GM18951 (cell line): ENCODE measurements around the gene TNS1.
"Not testable (repeated sequence)": the region's sequence is repeated elsewhere in the genome, so short reads cannot be mapped to it uniquely, and the experiment has no call there.

Experiments used
- POLR2A ChIP-seq: IDR thresholded peaks from 4 replicates; pipeline ENCODE4 v1.6.1; 2011; ENCODE audit warnings: mild to moderate bottlenecking; ENCODE audit not compliant: insufficient read length, insufficient read depth; ENCODE audit errors: extremely low read depth
- in situ Hi-C: fragments of 300-500 bp; cut with MboI; formaldehyde crosslinking; loops from one replicate; pipeline ENCODE4 v1.12.0; 2022; ENCODE audit warnings: low sequenced_read_pairs, mixed read lengths, inconsistent platforms; ENCODE audit not compliant: unreplicated experiment

The TNS1 gene

DNA sequence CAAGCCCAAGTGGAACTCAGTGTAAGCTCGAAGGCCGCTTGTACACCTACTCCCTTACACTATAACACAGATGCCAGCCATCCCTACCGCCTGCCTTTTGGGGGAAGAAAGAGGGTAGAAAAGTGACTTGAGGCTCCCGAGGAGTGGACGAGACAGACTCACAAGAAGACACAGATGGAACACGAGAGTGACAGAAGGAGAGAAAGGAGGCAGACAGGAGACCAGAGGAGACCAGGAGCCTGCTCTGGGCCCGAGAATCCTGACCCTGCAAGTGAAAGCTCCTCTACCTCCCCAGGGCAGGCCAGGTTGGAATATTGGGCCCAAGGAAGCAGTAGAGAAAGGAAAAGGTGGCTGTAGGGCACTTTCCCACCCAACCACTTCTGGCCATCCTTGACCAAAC, 23.4 kb upstream of the TNS1 start:
- in situ Hi-C loops = no loop called here

DNA sequence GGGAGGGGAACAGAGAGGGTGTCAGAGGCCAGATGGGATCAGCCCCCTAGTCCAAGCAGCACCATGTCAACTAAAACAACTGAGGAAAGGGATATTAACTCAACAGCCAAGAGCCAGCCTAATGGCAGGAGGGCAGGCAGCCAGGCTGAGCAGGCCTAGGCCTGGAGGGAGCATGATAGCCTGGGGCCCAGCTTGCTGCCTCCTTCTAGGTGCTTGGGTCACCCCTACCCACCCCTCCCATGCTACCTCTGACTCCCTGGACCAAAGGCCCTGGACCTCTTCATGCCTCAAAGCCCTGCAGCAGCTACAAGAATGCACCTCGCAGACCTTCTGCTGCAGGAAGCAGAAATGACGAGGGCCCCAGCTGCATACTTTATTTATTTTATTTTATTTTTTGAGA, 22.1 kb upstream of the TNS1 start:
- TF ChIP-seq POLR2A = no peak
- in situ Hi-C loops = no loop called here

More for the DNA sequence above, 23.4 kb upstream of the TNS1 start:
- no peak for TF ChIP-seq POLR2A

DNA sequence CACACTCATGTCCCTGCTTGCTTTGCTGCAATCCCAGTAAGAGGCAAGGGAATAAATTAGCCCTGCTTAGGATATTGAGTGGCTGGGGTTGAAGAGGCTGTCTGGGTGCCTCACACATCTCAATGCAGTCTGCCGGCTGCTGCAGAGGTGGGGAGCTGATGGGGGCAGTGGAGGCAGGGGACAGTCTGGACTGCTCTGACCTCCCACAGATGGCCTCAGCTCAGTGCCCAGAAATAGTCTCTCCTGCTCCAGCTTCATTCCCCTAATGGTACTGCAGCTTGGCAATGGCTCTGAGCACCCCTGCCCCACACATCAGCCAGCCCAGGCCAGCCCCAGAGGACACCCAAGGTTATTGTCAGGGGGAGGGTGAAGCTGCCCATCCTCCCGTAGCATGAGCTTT, 21.5 kb upstream of the TNS1 start:
- TF ChIP-seq POLR2A = no peak
- in situ Hi-C loops = no loop called here

DNA sequence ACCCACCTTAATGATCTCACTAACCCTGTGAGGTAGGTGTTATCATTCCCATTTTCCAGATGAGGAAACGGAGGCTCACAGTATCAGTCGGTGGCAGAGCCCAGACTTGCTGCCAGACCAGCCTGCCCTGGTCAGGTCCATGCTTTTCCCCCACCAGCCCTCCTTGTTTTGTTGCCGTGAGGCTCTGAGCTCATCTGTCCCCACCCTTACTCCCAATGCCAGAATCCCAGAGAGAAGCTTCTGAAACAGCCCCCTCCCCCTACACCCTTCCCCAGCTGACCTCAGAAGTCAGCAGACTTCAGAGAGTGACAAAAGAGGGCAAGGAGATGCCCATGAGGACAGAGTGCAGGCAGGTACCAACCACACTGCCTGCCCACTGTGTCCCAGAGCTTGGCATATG, 20.8 kb upstream of the TNS1 start:
- no peak for TF ChIP-seq POLR2A
- in situ Hi-C loops = no loop called here

DNA sequence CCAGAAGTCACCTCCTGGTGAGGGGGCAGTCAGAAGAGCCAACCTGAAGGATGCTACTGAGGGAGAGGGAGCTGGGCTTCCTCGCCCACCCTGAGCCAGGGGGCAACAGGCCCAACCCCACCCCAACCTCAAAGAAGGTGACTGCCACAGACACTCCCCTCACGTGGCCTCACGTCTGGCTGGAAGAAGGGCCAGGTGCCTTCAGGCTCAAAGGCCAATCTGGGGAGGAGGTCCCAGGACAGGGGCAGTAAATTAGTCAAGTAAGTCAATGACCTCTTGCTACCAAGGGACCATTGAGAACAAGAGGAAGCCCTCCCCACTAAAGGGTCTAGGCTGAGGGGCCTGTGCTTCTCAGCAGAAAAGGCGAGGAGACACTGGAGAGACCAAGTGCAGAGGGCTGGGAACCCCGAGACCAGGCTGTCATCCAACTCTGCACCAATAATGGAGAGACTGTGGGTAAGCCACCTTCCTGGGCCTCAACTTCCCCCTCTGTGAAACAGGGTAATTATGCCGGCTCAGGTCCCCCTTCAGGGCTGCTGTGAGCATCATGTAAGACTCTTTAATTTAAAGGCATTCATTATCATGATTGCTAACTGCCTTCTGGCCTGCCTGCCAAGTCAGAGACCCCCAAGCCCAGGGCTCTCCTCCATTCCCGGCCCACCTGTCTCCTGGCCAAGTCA, 20.2 kb upstream of the TNS1 start:
- no peak for TF ChIP-seq POLR2A
- in situ Hi-C loops = no loop called here

DNA sequence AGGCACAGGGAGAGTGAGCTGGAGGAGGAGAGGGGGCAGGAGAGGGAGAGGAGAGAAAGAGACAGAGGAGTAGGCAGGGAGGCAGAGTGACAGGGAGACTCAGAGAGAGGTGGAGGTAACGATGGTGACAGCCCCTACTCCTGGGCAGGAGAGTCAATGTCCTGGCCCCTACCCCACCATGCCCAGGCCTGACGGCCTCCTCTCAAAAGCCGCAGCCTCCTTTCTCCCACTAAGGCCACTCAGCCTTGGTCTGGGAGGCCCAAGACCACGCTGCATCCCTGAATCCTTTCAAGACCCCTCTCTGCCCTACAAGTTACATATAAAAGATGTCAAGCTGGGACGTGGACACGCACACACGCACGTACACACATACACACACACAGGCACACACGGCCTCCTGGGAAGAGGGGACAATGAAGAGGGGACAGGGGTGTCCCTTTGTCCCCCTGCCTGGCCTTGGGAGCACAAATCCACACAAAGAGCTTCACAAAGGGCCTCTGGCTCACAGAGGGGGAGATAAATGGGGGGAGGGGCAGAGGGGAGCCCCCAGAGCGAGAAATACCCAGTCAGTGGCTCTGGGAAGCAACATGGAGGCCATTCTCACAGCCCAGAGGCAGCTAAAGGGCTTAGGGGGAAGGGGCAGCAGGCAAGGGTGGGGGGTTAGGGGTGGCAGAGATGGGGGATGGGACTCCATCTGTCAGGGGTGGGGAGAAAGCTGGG, 19.5 kb upstream of the TNS1 start:
- in situ Hi-C loops = no loop called here
- TF ChIP-seq POLR2A = no peak

DNA sequence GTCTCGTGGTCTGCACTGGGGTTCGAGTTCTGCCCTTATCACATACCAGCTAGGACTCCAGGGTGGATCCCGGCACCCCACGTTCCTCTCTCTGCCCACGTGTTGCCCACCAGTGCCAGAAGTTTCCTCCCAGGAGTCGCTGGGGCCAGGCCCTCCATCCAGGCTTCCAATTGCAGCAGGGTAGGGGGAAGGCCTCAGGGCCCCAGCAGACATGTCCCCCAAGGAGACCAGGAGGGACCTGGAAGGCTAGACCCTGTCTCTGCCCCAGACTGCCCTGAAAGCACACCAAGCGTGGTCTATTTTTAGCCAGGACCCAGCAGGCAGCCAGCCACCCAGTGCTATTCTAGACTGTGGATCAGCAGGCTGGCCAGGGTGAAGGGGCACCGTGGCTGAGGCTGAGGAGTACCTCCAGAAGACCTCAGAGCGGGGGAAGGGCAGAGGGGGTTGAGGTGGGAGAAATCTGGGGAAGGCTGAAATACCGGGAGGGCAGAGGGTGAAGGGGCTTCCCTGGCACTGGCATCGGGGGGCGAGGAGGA, 18.8 kb upstream of the TNS1 start:
- in situ Hi-C loops = no loop called here
- no peak for TF ChIP-seq POLR2A

DNA sequence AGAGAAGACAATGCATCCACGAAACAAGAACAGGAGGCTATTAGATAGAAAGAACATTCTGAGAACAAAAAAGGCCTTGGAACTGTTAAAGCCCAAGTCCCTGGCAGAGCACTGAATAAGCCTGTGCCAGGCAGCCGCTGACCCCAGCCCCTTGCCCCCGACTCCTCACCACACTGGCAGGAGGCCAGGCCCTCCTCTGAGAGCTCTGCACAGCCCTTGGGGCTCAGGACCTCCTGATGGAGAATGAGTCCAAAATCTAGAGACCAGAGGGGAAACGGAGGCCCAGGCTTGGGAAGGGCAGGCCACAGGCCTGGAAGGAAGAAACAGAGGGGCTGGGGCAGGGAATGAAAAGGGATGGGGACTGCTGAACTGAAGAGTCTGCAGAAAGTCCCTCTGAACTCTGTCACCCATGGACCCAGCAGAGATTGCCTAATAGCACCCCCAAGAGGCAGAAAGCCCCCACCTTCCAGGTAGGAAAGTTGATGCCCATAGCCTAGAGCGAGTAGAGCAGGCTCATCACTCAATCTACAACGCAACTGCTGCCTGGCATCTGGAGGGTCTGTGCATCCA, 18.3 kb upstream of the TNS1 start:
- in situ Hi-C loops = no loop called here
- no peak for TF ChIP-seq POLR2A

DNA sequence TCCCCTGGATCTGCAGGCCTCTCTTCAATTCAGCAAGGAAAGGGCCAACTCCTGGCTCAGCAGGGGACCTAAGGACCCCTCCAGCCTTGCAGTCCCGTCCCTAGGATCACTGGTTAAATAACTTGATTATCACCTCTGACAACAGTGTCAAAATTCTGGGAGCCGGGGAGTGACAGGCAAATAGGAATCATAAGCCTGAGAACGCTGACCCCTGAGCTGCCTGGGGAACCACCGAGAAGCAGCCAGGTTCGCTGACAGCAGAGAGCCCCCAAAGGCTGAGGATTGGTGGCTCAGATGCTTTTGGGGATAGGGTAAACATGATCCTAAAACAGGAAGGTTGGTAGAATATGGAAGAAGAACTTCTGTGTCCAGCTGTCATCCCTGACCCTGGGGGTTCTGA, 17.5 kb upstream of the TNS1 start:
- TF ChIP-seq POLR2A = no peak
- in situ Hi-C loops = no loop called here

DNA sequence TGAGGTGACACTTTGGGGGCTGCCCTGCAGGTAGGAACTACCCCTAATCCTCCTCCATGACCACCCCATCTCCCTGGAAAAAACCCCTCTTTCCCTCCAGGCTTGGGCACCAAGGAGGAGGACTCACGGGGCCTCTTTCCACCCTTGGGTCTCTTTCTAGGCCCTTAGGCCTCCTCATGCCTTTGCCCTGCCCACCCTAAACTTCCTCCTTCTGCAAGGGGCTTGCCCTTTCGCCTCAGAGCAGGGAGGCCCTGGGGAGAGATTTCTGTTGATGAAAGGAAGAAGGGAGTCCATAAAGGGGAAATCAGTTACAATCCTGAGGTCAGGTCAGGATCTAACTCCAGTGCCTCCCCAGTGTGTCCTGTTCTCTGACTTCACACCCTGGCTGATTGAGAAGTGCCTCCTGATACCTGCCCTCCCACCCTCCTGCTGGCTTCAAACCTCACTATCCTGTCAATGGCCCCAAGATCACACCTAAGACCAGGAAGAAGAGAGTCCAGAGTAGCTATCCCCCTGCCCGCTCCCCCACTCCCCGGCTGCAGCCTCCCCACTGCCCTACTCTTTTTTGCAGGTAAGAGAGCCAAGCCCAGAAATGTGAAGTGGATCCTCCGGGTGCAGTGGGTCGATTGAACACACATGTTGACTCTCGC, 16.7 kb upstream of the TNS1 start:
- in situ Hi-C loops = no loop called here
- TF ChIP-seq POLR2A = no peak

DNA sequence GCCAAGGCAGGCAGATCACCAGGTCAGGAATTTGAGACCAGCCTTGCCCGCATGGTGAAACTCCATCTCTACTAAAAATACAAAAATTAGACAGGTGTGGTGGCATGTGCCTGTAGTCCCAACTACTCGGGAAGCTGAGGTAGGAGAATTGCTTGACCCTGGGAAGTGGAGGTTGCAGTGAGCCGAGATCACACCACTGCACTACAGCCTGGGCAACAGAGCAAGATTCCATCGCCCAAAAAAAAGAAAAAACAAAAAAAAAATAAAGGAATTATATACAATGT, 16.0 kb upstream of the TNS1 start:
- in situ Hi-C loops = not testable (repeated sequence)

DNA sequence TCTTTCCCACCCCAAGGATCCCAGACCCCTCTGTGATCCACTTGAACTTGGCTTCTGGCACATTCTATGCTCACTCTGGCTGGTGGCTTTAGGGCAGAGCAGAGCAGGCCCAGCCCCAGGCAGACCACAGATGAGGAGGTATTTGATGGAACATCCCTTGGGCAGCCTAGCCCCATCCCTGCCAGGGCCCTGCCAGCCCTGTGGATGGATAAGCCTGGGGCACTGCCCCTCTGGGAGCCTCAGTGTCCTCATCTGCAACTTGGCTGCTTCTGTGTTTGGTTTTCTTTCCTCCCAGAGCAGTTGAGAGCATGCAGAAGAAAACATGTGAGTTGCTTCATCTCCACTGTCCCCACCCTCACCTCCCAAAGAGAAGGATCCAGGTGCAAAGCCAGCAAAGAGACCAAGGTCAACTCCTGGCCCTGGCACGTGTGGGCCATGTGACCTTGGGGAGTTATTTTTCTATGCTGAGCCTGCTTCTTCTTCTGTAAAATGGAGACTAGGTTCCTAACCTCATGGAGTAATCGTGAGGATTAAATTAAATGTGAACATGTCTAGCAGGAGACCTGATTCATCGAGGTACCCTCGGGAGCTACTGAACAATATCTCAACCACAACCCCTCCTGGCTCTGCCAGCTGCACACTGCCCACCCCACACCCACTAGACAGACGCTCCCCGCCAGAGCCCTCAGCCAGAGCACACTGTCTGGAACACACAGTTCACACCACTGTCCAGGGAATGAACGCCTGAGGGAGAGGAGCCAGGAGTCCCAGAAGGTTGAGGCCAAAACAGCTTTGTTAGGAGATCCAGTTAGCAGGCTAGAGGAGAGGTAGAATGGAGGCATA, 14.6 kb upstream of the TNS1 start:
- in situ Hi-C loops = no loop called here

DNA sequence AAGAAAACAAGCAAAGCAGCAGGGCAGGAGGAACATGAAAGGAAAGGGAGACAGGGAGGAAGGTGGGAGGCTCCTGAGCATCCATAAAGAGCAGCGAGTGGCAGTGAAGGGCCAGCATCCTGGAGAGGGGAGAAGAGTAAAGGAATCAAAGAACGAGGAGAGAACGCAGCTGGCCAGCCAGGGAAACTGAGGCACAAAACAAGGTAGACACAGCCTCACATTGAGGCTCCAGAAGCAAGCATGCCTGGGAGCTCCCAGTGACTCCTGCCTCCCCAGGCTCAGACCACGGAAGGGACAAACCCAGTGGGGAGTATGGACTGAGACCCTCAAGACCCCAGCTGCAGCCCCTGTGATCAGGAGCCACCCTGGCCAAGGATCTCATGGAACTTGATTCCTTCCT, 14.0 kb upstream of the TNS1 start:
- in situ Hi-C loops = no loop called here

More for the DNA sequence above, 14.6 kb upstream of the TNS1 start:
- TF ChIP-seq POLR2A = no peak

More for the DNA sequence above, 14.0 kb upstream of the TNS1 start:
- no peak for TF ChIP-seq POLR2A
